Psoas muscle (tissue), 8 donors: ENCODE data around the gene WDR59. TPM values are rescaled to one million over a fixed set of nuclear protein-coding genes. Genes with fewer than 3 reads are reported as not detected.
A peak's percentile ranks its signal among the peaks of the same experiment; 100 is the strongest.
"Not testable (repeated sequence)": the region's sequence is repeated elsewhere in the genome, so short reads cannot be mapped to it uniquely, and the experiment has no call there.

Source experiments
- ATAC-seq, 4 donors: fragments of 200-7000 bp; cut with Tn5 transposase; one replicate each; pipeline ENCODE4 v1.9.1; 2020; ENCODE audit warnings: moderate library complexity in 3 of 4, mild to moderate bottlenecking in 2 of 4
- DNase-seq, 2 donors: peaks; one replicate each; pipeline ENCODE4 v3.0.0-alpha.2; 2020
- H3K27ac ChIP-seq: fragments of 200-600 bp; one replicate; pipeline ENCODE4 v1.8.0; 2022
- H3K27me3 ChIP-seq, 3 donors: fragments of 200-600 bp in 1 of 3; one replicate each; pipeline versions ENCODE4 v1.6.1 to v1.8.0; 2013 to 2022; ENCODE audit warnings: low read length in 2 of 3, mild to moderate bottlenecking in 2 of 3, moderate library complexity in 1 of 3; ENCODE audit not compliant: insufficient read depth in 3 of 3
- H3K36me3 ChIP-seq, 2 donors: fragments of 200-600 bp in 1 of 2; one replicate each; pipeline versions ENCODE4 v1.6.1 to v1.8.0; 2013 to 2022; ENCODE audit warnings: low read depth in 1 of 2, mild to moderate bottlenecking in 1 of 2, moderate library complexity in 1 of 2; ENCODE audit not compliant: insufficient read depth in 1 of 2
- H3K4me1 ChIP-seq: fragments of 200-600 bp; one replicate; pipeline ENCODE4 v1.8.0; 2022
- H3K4me3 ChIP-seq: fragments of 200-600 bp; one replicate; pipeline ENCODE4 v1.8.0; 2022; ENCODE audit warnings: mild to moderate bottlenecking
- H3K9me3 ChIP-seq: fragments of 200-600 bp; one replicate; pipeline ENCODE4 v1.8.0; 2022
- WGBS, 3 donors: extraction: QIAGEN DNeasy Blood & Tissue Kit; methylation state at CpG; one replicate each; pipeline versions ENCODE4 v1.1.6 to v1.1.7; 2013; 5-methylcytosine and 5-hydroxymethylcytosine counted together
- intact Hi-C, 2 donors: fragments of 100-400 bp; cut with DNase I; formaldehyde crosslinking; loops; one replicate each; pipeline versions ENCODE4 v1.11.0 to v1.14.2; 2022
- polyA plus RNA-seq, 3 donors: library from polyadenylated mRNA; stranded (reverse); fragments of 200-250 nt; gene quantifications; one replicate each; pipeline ENCODE4 v1.2.3, GENCODE V29; 2013
- total RNA-seq, 4 donors: library from RNA; stranded (reverse); fragmentation: NEBNext Ultra II Directional in 2 of 4; extraction: Animal tissue kit (Norgen Biotek cat#: 25700) in 2 of 4; gene quantifications; one replicate each; pipeline versions ENCODE4 v1.2.1 to v1.2.4, GENCODE V29; 2021 to 2023
- TF ChIP-seq, protein P1 (sequence below): fragments of 200-600 bp; IDR thresholded peaks from one replicate; pipeline ENCODE4 v1.8.0; 2022; ENCODE audit warnings: antibody characterized with exemption
- donor health status: healthy with polysubstance abuse.
- donor health status: DM: no; HTN: no; CAD: no; lungs with moderate emphysema.
- donor health status: Bipolar disorder and iron deficiency.
- donor health status: healthy.
- donor health status: DM: yes; HTN: yes; CAD: no.
- donor health status: DM: no; HTN: no; CAD: no.
- donor health status: DM: no; HTN: no; CAD: no.
- donor health status: DM: yes; HTN: yes; CAD: no.

Gene WDR59
- total and polyA plus RNA-seq, 7 donors: 12.0 to 48.2 (median 30.6) TPM

- Histone ChIP-seq H3K27ac (no peak overlapping the region), H3K9me3 (no peaks in the 10 kb centered on the region), H3K36me3 (no peaks in the 10 kb centered on the region), H3K4me1 (peaks cover 1% of the 10 kb centered on the region), H3K27me3 (no peaks in the 10 kb centered on the region), H3K4me3 (no peak overlapping the region)
- 93 to 94% (median 93%) methylated on average over 10 of the region's 10 CpGs for WGBS, 3 donors
- no peak for DNase-seq
- intact Hi-C loops: no loop called here
- TF ChIP-seq, protein P1, sequence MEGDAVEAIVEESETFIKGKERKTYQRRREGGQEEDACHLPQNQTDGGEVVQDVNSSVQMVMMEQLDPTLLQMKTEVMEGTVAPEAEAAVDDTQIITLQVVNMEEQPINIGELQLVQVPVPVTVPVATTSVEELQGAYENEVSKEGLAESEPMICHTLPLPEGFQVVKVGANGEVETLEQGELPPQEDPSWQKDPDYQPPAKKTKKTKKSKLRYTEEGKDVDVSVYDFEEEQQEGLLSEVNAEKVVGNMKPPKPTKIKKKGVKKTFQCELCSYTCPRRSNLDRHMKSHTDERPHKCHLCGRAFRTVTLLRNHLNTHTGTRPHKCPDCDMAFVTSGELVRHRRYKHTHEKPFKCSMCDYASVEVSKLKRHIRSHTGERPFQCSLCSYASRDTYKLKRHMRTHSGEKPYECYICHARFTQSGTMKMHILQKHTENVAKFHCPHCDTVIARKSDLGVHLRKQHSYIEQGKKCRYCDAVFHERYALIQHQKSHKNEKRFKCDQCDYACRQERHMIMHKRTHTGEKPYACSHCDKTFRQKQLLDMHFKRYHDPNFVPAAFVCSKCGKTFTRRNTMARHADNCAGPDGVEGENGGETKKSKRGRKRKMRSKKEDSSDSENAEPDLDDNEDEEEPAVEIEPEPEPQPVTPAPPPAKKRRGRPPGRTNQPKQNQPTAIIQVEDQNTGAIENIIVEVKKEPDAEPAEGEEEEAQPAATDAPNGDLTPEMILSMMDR: no peak
- ATAC-seq: no peak
Measured at GRCh38 chr16:74990832-74991231, 5.9 kb upstream of the WDR59 start.

DNA sequence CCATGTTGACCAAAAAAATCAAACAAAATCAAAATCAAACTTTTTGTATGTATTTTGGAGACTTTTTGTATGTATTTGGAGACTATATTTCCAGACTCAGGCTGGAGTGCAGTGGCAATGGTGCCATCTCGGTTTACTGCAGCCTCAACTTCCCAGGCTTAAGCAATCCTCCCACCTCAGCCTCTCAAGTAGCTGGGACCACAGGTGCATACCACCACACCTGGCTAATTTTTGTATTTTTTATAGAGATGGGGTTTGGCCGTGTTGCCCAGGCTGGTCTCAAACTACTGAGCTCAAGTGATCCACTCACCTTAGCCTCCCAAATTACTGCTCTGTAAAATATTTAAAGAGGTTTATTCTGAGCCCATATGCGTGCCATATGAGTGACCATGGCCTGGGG is 4.9 kb upstream of the WDR59 start:
- H3K27me3 ChIP-seq, DNase-seq, H3K36me3 ChIP-seq, H3K4me1 ChIP-seq, ATAC-seq, H3K27ac ChIP-seq, H3K4me3 ChIP-seq, H3K9me3 ChIP-seq, intact Hi-C loops: not testable (repeated sequence)
- 87 to 92% (median 89%) methylated on average over 3 of the region's 3 CpGs for WGBS, 3 donors

DNA sequence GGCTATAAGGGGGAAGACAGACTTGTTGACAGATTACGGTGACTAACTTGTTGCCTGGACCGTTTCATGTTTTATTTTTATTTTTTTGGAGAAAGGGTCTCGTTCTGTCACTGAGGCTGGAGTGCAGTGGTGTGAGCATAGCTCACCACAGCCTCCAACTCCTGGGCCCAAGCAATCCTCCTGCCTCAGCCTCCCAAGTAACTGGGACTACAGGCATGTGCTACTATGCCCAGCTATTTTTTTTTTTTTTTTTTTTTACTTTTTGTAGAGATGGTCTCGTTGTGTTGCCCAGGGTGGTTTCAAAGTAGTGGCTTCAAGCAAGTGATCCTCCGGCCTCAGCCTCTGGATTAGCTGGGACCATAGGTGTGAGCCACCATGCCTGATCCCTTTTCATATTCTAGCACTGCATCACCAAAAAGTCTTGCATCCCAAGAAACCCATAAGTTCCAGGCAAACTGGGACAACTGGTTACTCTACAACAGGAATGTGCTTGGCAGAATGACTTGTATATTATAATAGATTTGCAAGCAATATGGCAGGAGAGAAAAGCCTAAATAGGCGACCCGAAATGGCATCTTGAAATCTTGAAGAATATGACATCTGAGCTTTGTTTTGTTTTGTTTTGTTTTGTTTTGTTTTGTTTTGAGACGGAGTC is 2.2 kb upstream of the WDR59 start:
- intact Hi-C loops: loop anchor here in 1 of 2 donors (2.0 kb wide), 1 partner anchor 124 kb away; no protein-coding TSS in a partner anchor
- WGBS, 3 donors: 73 to 88% (median 76%) methylated on average over 8 of the region's 8 CpGs
- Histone ChIP-seq H3K36me3 (no peaks in the 10 kb centered on the region), H3K27me3 (no peaks in the 10 kb centered on the region), H3K9me3 (no peaks in the 10 kb centered on the region), H3K4me3 (no peak overlapping the region), H3K27ac (peak overlapping the region; percentile 93), H3K4me1 (peaks cover 17% of the 10 kb centered on the region)
- DNase-seq (no peak), ATAC-seq (no peak)
- TF ChIP-seq, protein P1: no peak

GRCh38 chr16:74984194-74984528 is 762 bp downstream of the WDR59 start:
- Histone ChIP-seq H3K27me3 (no peaks in the 10 kb centered on the region), H3K9me3 (no peaks in the 10 kb centered on the region), H3K36me3 (no peaks in the 10 kb centered on the region), H3K27ac (peak overlapping the region; percentile 93), H3K4me3 (peak overlapping the region; percentile 100), H3K4me1 (peaks cover 17% of the 10 kb centered on the region)
- WGBS, 3 donors: 26 to 33% (median 30%) methylated on average over 12 to 13 of the region's 13 CpGs
- DNase-seq: no peak
- no peak for ATAC-seq
- TF ChIP-seq, protein P1: no peak
- intact Hi-C loops: no loop called here

- WGBS, 3 donors: 67 to 79% (median 68%) methylated on average over 1 of the region's 1 CpG
- Histone ChIP-seq H3K9me3 (no peaks in the 10 kb centered on the region), H3K4me3 (no peak overlapping the region), H3K36me3 (peaks cover 0 to 7% of the 10 kb centered on the region in 2 donors), H3K27ac (no peak overlapping the region), H3K27me3 (no peaks in the 10 kb centered on the region), H3K4me1 (peaks cover 17% of the 10 kb centered on the region)
- ATAC-seq: no peak
- DNase-seq: no peak
- intact Hi-C loops: no loop called here
- TF ChIP-seq, protein P1: no peak
Measured at GRCh38 chr16:74982256-74982655, 2.7 kb downstream of the WDR59 start.
